Measurements from ENCODE around the gene PADI2.

- no peak for TF ChIP-seq POLR2AphosphoS5 (IDR thresholded peaks at IDR 0.05)
- TF ChIP-seq CTCF (IDR thresholded peaks at IDR 0.05): no peak
These were observed 676 bp upstream of the PADI2 start for GRCh38 chr1:17119773-17120480.
